HG03025 (cell line): ENCODE results near the gene ARRB2.

Source experiments
- ATAC-seq: cut with Tn5 transposase; IDR thresholded peaks from one replicate; pipeline ENCODE4 v1.9.1; 2021; ENCODE audit warnings: mild to moderate bottlenecking, moderate library complexity; ENCODE audit not compliant: unreplicated experiment, low FRiP score

The ARRB2 gene

GRCh38 chr17:4748686-4749085 lies 38.3 kb downstream of the ARRB2 start:
- no peak for ATAC-seq

- no peak for ATAC-seq
Observed at GRCh38 chr17:4750606-4751005, 40.2 kb downstream of the ARRB2 start.

- no peak for ATAC-seq
Observed at GRCh38 chr17:4751932-4752331, 41.5 kb downstream of the ARRB2 start.

- no peak for ATAC-seq
Observed at GRCh38 chr17:4753392-4753791, 43.0 kb downstream of the ARRB2 start.

GRCh38 chr17:4759776-4760236 lies 49.4 kb downstream of the ARRB2 start:
- no peak for ATAC-seq

GRCh38 chr17:4764595-4764994 lies 54.2 kb downstream of the ARRB2 start:
- no peak for ATAC-seq

GRCh38 chr17:4766201-4766600 lies 55.8 kb downstream of the ARRB2 start:
- ATAC-seq, result no peak

- ATAC-seq, result no peak
Observed at GRCh38 chr17:4766723-4767122, 56.3 kb downstream of the ARRB2 start.

- no peak for ATAC-seq
Observed at GRCh38 chr17:4768298-4768697, 57.9 kb downstream of the ARRB2 start.

GRCh38 chr17:4769628-4770027 lies 59.2 kb downstream of the ARRB2 start:
- ATAC-seq, result no peak
